Keratinocyte (primary cell): Measurements from ENCODE around the gene PCDHGC4. TPM values are rescaled to one million over a fixed set of nuclear protein-coding genes. Genes with fewer than 3 reads are reported as not detected.
A peak's percentile ranks its signal among the peaks of the same experiment; 100 is the strongest.

Source experiments
- DNase-seq: peaks from one replicate; pipeline ENCODE4 v3.0.0-alpha.2; 2011; ENCODE audit warnings: low read depth, missing footprints, low spot score
- FAIRE-seq: peaks from 2 replicates; lab custom pipeline; 2011; peaks lifted over from hg19 to GRCh38; lab: Jason Lieb, UNC
- H2AFZ ChIP-seq: 2 replicates; pipeline ENCODE4 v1.6.0; 2012; ENCODE audit warnings: low read length, control low read depth, inconsistent platforms; ENCODE audit not compliant: control insufficient read depth
- H3K27ac ChIP-seq: 2 replicates; pipeline ENCODE4 v1.5.1; 2011; ENCODE audit warnings: low read length; ENCODE audit not compliant: control insufficient read depth, insufficient read depth
- H3K27me3 ChIP-seq: 3 replicates; pipeline ENCODE4 v1.6.0; 2011; ENCODE audit warnings: low read length; ENCODE audit not compliant: control insufficient read depth, insufficient read depth; ENCODE audit errors: extremely low read depth
- H3K36me3 ChIP-seq, 2 experiments: 2 replicates in 1 of 2; 3 replicates in 1 of 2; pipeline ENCODE4 v1.5.1; 2011; ENCODE audit warnings: low read length in 2 of 2, mild to moderate bottlenecking in 1 of 2; ENCODE audit not compliant: control insufficient read depth in 2 of 2, insufficient read depth in 2 of 2; ENCODE audit errors: extremely low read depth in 1 of 2
- H3K4me1 ChIP-seq: 3 replicates; pipeline ENCODE4 v1.5.1; 2011; ENCODE audit warnings: low read length; ENCODE audit not compliant: control insufficient read depth, insufficient read depth; ENCODE audit errors: extremely low read depth
- H3K4me2 ChIP-seq: 3 replicates; pipeline ENCODE4 v1.6.0; 2011; ENCODE audit warnings: low read depth, low read length; ENCODE audit not compliant: control insufficient read depth, insufficient read depth; ENCODE audit errors: extremely low read depth
- H3K4me3 ChIP-seq, 3 experiments: fragments of 200-600 bp in 1 of 3; sonication (generic) in 1 of 3; 2 replicates in 2 of 3; 3 replicates in 1 of 3; pipeline ENCODE4 v1.5.1; 2011 to 2016; ENCODE audit warnings: low read length in 3 of 3, mild to moderate bottlenecking in 3 of 3, control low read depth in 2 of 3, inconsistent platforms in 1 of 3, low read depth in 1 of 3, mixed read lengths in 1 of 3, mixed run types in 1 of 3, moderate library complexity in 1 of 3; ENCODE audit not compliant: control insufficient read depth in 2 of 3, insufficient read depth in 2 of 3; ENCODE audit errors: extremely low read depth in 1 of 3
- H3K79me2 ChIP-seq: 2 replicates; pipeline ENCODE4 v1.6.0; 2012; ENCODE audit warnings: low read length; ENCODE audit not compliant: control insufficient read depth, insufficient read depth
- H3K9ac ChIP-seq: 3 replicates; pipeline ENCODE4 v1.6.0; 2011; ENCODE audit warnings: low read length; ENCODE audit not compliant: control insufficient read depth, insufficient read depth; ENCODE audit errors: extremely low read depth
- H3K9me1 ChIP-seq: 3 replicates; pipeline ENCODE4 v1.6.0; 2011; ENCODE audit warnings: low read length; ENCODE audit not compliant: control insufficient read depth, insufficient read depth; ENCODE audit errors: extremely low read depth
- H3K9me3 ChIP-seq: 2 replicates; pipeline ENCODE4 v1.5.1; 2012; ENCODE audit warnings: low read depth, low read length; ENCODE audit not compliant: control insufficient read depth
- H4K20me1 ChIP-seq: 3 replicates; pipeline ENCODE4 v1.6.0; 2011; ENCODE audit warnings: low read length; ENCODE audit not compliant: control insufficient read depth, insufficient read depth; ENCODE audit errors: extremely low read depth
- EZH2 ChIP-seq: IDR thresholded peaks from one replicate; pipeline ENCODE4 v1.6.1; 2012; ENCODE audit warnings: inconsistent platforms, mild to moderate bottlenecking, low read length, moderate library complexity
- dilution Hi-C: fragments of 300-500 bp; cut with MboI; formaldehyde crosslinking; loops from one replicate; pipeline ENCODE4 v1.7.0; 2020; ENCODE audit warnings: low sequenced_read_pairs; ENCODE audit not compliant: extremely low pct_ligation_motif_present
- polyA plus RNA-seq, 5 experiments: library from polyadenylated mRNA; depleted of rRNA in 3 of 5; stranded (reverse) in 3 of 5; stranded (forward) in 1 of 5; unstranded in 1 of 5; fragments of >200 nt; gene quantifications; 1 replicate in 1 of 5; 2 replicates in 3 of 5; 3 replicates in 1 of 5; pipeline versions ENCODE4 v1.2.1 to v1.2.3, GENCODE V29; 2011 to 2012; ENCODE audit warnings: missing spikeins in 2 of 5, low read depth in 1 of 5, low replicate concordance in 1 of 5
- TF ChIP-seq, protein P1 (sequence below), 3 experiments: IDR thresholded peaks in 1 of 3; conservative IDR thresholded peaks in 1 of 3; optimal IDR thresholded peaks in 1 of 3; 2 replicates in 2 of 3; 3 replicates in 1 of 3; pipeline versions ENCODE3 to v1.5.1; 2011; ENCODE audit warnings: low read length in 3 of 3, mild to moderate bottlenecking in 3 of 3, moderate library complexity in 2 of 3, control low read depth in 1 of 3, inconsistent platforms in 1 of 3; ENCODE audit not compliant: insufficient read depth in 2 of 3; ENCODE audit errors: extremely low read depth in 1 of 3

Gene PCDHGC4
- polyA plus RNA-seq, 1 donor (not counting 4 experiments of a cell fraction or from before 2014, with no cell fraction given) = 0.13 TPM

DNA sequence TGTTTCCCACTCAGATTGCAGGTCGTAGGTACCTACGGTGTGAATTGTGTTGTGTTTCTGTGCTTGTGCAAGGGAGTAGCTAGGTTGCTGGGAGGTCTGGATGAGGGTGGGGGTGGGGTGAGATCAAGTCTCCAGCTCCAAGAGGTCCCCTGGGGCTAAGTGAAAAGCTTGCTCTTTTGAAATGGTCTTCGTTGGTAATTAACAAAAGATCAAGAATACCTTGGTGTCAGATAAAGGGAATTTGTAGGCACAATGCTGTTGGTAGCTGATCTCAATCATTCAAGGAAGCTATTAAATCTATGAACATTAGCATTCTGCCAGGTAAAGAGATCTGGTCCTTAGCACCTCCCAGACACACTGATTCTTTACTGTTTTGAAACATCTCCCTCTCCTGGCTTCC lies 928 bp upstream of the PCDHGC4 start:
- H3K27me3 ChIP-seq = no peaks in the 10 kb centered on the region
- DNase-seq (no peak), FAIRE-seq (no peak)
- H3K36me3 ChIP-seq = peaks cover 0 to 4% of the 10 kb centered on the region in 2 experiments
- no peak overlapping the region for H3K4me2 ChIP-seq
- dilution Hi-C loops = no loop called here
- H3K79me2 ChIP-seq = peaks cover 1% of the 10 kb centered on the region
- H2AFZ ChIP-seq = no peak overlapping the region
- TF ChIP-seq, protein P1, sequence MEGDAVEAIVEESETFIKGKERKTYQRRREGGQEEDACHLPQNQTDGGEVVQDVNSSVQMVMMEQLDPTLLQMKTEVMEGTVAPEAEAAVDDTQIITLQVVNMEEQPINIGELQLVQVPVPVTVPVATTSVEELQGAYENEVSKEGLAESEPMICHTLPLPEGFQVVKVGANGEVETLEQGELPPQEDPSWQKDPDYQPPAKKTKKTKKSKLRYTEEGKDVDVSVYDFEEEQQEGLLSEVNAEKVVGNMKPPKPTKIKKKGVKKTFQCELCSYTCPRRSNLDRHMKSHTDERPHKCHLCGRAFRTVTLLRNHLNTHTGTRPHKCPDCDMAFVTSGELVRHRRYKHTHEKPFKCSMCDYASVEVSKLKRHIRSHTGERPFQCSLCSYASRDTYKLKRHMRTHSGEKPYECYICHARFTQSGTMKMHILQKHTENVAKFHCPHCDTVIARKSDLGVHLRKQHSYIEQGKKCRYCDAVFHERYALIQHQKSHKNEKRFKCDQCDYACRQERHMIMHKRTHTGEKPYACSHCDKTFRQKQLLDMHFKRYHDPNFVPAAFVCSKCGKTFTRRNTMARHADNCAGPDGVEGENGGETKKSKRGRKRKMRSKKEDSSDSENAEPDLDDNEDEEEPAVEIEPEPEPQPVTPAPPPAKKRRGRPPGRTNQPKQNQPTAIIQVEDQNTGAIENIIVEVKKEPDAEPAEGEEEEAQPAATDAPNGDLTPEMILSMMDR (optimal IDR thresholded peaks at IDR 0.05 in 1 of 3, IDR thresholded peaks at IDR 0.05 in 1 of 3, conservative IDR thresholded peaks at IDR 0.05 in 1 of 3; ENCODE audit: extremely low read depth in 1 of 3, insufficient read depth in 2 of 3, low read length in 3 of 3) = no peak
- no peak for TF ChIP-seq EZH2
- H3K4me3 ChIP-seq = no peak overlapping the region
- no peak overlapping the region for H3K9ac ChIP-seq
- H3K9me3 ChIP-seq = no peaks in the 10 kb centered on the region
- no peaks in the 10 kb centered on the region for H3K9me1 ChIP-seq
- H3K27ac ChIP-seq = no peak overlapping the region
- H4K20me1 ChIP-seq = no peaks in the 10 kb centered on the region
- peaks cover 12% of the 10 kb centered on the region for H3K4me1 ChIP-seq

DNA sequence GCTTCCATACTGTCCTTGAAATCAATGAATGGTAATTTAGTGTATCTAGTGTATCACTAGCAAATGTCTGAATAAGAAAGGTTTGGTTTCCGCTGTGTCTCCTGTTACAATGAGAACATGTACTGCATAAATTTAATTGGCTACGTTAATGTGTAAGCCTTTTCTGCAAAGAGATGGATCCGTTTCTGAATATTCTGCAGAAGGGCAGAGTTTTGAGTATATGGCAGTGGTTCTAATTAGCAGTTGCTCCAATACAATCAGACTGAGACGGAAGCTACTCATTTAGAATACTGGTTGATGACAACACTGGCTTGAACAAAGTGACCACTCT lies 555 bp upstream of the PCDHGC4 start:
- Histone ChIP-seq H3K4me2 (peak overlapping the region; percentile 69), H2AFZ (no peak overlapping the region), H3K27ac (no peak overlapping the region), H3K9me3 (no peaks in the 10 kb centered on the region), H3K9ac (no peak overlapping the region), H4K20me1 (no peaks in the 10 kb centered on the region), H3K27me3 (no peaks in the 10 kb centered on the region), H3K36me3 (peaks cover 0 to 4% of the 10 kb centered on the region in 2 experiments), H3K79me2 (peaks cover 1% of the 10 kb centered on the region), H3K4me3 (peak overlapping the region in 2 of 3 experiments; percentile 1 to 2), H3K9me1 (no peaks in the 10 kb centered on the region), H3K4me1 (peaks cover 15% of the 10 kb centered on the region)
- dilution Hi-C loops = no loop called here
- FAIRE-seq (no peak), DNase-seq (no peak)
- TF ChIP-seq EZH2 = no peak
- TF ChIP-seq, protein P1 (optimal IDR thresholded peaks at IDR 0.05 in 1 of 3, IDR thresholded peaks at IDR 0.05 in 1 of 3, conservative IDR thresholded peaks at IDR 0.05 in 1 of 3; ENCODE audit: extremely low read depth in 1 of 3, insufficient read depth in 2 of 3, low read length in 3 of 3) = no peak
